Hepatic stellate cell (primary cell): ENCODE results near the gene NCS1.
"Not testable (repeated sequence)": the region's sequence is repeated elsewhere in the genome, so short reads cannot be mapped to it uniquely, and the experiment has no call there.

Source experiments
- DNase-seq: peaks from one replicate; pipeline ENCODE4 v3.0.0; 2011; ENCODE audit warnings: low spot score

The NCS1 gene

DNA sequence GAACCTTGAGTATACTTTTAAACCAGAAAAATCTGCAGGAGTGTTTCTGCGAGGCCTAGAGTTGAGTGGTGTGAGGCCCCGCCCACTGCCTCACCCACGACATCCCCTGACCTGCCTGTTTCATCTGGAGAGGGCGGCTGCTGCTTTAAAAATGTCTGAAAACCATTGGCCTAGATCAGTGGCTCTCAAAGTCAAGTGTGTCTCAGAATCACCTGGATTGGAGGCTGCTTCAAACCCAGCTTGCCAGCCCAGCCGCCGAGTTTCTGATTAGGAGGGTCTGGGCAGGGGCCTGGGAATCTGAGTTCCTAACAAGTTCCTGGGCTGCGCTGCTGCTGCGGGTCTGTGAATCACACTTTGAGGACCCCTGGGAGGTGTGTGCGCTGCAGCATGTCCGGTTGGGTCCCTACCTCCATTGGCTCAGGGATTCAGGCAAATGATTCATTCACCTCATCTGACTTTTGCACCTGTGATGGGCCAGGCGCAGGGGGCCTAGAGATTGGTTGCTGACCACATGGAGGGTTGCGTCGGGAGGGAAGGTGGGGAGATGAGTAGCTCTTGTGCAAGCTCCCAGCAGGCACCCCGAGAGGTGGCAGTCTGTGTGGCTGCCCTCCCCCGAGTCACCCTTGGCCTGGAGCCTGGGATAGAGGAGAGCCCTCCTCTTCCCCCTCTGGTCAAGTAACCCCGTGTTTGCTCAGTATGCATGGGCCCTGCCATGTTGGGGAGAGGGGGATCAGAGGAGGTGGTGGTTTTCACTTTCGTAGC is 65.7 kb downstream of the NCS1 start:
- no peak for DNase-seq

DNA sequence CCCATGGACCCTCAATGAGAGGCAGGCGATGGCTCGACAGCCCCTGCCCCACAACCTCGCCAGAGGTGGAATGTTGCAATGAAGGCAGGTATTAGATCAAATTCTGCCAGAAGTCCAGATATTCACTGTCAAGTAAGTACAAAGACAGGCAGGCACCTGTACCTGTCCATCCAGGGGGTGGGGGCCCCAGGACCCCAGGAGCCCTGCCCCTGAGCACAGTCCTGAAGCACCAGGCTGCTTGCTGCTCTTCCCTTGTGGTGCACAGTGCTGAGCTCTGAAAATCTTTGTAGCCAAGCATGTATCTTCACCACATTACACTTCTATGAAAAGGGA is 67.1 kb downstream of the NCS1 start:
- DNase-seq: no peak

DNA sequence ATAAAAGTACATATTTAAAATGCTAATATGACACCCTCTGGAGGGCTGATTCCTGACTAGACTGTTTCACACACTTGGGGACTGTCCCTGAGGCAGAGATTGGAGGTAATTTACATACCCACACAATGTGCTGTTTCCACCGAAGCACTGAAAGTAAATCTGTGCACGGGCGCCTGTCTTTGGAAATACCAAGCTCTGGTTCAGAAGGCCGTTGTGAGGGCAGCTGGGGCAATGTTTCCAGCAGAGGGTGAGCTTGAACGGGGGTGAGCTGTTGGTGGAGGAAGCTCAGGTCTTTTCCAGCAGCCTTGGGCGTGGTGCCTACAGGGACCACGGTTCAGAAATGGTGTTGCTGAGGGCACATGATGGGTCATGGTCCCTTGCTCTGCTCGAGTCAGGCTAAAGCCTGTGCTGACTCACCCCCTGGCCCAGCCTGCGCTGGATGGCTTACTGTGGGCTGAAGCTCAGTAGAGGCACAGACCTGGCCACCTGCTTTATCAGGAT is 67.6 kb downstream of the NCS1 start:
- DNase-seq: no peak

DNA sequence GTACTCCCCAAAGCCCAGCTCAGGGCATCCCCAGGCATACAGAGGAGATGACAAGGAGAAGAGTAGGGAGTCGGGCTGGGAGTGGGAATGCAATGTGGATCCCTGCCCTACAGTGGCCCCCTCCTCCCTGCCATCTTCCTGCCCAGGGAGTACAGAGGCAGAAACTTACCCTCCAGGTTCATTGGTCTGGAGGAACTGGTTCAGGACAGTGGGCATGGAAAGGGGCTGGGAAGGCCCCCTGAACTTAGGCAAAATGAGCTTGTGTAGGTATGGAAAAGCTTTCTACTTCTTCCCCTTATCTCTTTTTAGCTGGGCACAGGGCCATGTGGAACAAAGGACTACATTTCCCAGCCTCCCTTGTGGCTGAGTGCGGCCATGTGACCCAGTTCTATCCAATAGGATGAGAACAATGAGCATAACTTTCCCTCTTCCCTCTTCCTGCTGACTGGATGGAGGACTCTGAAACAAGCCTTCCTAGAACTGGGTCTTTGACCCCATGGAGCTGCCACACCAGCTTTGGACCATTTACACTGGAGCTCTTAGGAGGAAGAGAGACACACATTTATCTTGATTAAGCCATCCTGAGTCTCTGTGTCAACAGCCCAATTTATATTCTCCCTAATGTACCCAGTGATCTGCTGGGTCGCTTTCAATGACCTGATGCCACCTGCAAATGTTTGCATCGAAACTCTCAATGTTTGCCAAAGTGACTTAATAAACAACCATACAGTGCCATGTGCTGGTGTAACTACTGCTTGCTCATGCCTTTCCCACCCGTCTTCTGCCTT is 68.4 kb downstream of the NCS1 start:
- DNase-seq: peak; percentile 72

DNA sequence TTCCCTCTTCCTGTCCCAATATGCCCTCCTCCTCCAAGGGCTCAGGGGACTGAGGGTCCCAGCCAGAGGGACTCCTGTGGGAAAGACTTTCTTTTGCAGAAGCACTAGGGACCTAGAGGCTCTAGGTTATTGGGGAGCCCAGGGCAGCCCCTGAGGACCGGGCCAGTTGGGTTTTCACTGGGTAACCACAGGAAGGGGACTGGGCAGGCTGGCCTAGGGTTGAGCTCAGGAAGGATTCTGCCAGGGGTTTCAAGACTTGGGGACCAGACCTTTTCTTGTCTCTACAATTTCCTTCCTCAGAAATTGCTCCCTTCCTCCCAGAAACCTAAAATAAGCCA is 69.0 kb downstream of the NCS1 start:
- no peak for DNase-seq

DNA sequence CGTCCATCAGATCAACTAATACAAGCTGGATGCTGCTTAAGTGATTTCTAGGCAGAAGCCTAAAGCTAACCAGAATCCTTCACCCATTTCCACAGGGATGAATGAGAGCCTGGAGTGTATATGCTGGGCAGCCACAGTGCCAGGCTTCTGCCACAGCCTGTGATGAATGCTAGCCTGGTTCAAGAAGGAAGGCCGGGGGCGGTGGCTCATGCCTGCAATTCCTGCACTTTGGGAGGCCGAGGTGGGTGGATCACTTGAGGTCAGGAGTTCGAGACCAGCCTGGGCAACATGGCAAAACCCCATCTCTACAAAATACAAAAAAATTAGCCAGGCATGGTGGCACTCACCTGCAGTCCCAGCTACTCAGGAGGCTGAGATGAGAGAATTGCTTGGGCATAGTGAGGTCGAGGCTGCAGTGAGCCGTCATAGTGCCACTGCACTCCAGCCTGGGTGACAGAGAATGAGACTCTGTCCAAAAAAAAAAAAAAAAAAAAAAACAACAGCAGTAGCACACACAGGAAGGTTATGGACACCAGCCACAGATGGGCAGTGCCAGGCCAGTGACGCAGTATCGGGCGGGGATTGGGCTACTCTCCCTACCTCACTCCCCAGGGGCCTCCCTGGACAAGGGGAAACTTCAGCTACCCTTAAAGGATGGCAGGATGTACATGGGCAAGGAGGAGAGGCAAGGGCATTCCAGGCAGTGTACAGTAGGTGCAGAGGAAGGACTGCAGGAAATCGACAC is 70.2 kb downstream of the NCS1 start:
- DNase-seq: no peak

DNA sequence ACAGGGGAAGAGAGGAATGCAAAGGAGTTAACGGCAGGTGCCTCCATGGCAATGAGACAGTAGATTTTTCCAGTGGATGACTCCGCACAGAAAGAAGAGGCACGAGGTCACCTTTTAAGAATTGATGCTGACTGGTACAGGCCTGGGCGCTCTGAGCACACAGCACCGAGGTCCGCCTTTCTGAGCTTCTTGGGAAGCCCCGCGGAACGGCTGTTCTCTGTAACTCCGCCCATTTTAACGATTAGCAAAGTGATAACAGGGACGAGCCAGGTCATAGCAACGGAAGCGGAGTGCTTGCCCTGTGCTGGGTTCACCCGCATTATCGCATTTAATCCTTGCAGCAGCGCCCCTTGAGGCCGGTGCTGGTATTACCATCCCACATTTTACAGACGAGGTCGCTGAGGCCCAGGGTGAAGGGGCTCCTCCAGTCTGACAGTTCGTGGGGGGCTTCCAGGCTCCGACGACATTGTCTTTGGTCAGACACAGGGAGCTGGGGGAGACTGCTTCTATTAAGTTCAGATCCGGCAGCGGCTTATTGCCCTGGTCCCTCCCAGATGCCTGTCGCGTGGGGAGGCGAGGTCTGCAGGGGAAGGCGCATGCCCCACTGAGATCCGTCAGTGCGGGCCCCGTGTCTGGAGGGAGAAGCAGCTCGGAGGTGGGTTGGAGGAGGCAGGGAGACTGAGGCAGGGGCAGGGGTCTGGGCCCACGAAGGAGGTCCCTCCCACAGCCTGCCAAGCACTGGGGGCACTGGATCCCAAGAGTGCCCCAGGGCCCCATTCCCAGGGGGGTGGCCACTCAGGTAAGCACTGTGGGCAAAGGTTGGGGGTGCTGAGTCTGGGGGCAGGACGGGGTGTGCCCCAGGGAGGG is 71.0 kb downstream of the NCS1 start:
- peak; percentile 66 for DNase-seq

DNA sequence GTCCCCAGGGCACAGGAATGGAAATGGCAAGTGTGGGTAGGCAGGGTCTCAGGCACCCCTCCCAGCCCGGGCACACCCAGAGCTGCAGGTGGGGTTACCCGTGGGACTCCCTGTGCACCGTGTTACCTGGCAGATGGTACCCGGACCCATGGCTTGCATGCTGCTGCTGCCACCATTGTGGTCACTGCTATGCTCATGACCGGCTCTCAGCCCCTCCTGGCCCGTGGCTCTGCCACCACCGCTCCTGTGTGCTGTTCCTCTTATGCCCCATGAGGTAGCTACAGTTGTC is 71.6 kb downstream of the NCS1 start:
- DNase-seq: no peak

DNA sequence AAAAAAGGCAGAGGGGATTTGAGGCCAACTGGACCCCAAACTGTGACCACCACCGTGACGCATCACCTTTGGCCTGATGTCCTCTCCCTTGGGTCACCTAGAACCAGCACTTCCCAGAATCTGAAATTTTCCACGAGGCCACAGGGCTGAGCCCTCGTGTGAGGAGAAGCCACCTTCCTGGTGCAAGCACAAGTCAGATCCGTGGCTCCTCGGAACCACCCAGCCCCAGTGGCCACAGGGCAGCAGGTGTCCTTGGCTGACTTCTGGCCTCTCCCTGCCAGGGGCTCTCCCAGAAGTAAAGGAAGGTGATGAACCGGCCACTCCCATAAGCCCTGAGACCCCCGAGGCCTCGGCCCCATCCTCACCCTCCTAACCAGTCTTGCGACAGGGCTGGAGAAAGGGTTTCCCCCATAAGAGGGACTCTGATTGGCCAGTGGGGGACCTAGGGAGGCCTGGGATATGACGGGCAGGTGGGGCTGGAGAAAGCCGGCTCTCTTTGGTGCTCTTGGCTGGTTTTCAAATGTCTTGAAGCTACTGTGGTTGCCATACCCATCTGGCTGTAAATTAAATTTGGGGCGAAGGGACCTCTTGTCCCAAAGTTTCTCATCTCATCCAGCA is 72.5 kb downstream of the NCS1 start:
- no peak for DNase-seq

DNA sequence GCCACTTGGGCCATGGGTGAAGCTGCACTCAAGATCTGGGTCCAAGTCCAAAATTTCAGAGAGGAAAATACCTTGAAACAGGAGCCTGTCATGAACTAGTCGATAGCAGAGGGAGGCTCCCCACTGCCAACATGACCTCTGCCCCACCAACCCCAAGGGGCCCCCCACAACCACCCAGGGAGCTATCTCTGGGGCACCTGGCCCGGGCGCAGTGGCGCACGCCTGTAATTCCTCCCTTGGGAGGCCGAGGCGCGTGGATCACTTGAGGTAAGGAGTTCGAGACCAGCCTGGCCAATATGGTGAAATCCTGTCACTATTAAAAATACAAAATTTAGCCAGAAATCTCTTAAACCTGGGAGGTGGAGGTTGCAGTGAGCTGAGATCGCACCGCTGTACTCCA is 73.3 kb downstream of the NCS1 start:
- DNase-seq: no peak

DNA sequence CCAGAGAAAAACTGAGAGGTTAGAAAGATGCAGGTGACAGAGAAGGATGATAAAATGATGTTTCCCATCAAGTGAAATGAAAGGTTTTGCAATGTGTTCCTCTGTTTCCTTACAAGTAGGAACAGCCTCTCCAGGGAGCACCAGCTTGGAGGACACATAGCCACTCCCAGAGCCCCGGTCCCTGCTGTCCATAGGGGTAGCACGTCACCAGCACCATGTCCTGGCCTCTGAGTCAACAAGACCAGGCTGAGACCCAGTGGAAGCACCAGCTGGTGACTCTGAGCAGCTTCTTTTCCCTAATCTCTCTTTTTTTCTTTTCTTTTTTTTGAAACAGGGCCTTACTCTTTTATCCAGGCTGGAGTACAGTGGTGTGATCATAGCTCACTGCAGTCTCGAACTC is 73.9 kb downstream of the NCS1 start:
- no peak for DNase-seq

DNA sequence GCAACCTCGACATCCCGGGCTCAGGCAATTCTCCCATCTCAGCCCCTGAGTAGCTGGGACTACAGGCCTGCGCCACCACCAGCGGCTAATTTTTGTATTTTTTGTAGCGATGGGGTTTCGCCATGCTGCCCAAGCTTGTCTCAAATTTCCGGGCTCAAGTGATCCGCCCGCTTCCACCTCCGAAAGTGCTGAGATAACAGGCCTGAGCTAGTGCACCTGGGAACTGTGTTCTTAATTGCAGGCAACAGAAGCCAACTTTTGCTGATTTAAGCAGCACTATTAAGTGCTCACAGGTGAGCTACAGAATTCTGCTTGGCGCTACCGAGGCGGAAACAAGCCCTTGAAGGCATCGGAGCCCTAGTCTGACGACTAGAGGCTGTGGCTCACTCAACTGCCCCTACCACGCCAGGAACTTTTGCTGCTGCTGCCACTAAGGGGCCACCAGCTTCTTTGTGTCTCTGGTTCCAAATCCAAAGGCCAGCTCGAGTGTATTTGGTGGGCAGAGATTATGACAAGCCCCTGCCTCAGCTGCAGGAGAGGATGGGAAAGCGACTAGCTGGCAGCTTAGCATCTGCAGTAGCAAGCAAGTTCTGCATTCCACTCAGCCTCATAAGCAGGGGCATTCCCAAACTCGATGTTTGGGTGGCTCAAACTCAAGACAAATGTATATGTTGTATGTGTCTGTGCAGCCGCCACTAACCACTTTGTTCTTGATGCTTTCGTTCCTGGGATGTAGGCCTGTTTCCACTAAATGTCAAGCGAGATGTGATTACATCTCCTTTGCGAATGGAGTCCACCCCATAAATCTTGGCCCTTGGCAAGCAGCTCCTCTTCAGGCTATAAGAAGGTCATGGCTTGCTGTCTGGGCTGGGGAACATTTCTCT is 82.8 kb downstream of the NCS1 start:
- DNase-seq: no peak

DNA sequence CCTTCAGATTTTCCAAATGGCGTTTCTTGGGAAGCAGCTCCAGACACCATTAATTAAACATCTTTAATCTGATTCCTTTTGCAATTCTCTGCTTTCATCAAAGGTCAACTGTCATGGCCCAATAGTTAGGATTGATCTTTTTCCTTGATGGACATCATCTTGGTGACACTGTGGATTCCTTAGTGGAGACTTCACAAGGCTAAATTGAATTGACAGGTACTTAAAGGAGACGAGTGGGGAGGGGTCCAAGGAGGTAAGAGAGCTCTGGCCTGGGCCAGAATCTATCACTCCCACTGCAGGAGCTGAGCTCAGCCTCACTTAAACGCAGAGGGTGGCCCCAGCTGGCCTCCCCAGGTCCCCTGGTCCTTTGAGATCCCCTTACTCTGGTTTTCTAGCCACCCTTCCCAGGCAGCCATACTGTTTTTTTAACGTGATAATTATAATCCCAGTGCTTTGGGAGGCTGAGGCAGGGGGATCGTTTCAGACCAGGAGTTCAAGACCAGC is 83.5 kb downstream of the NCS1 start:
- DNase-seq: no peak

DNA sequence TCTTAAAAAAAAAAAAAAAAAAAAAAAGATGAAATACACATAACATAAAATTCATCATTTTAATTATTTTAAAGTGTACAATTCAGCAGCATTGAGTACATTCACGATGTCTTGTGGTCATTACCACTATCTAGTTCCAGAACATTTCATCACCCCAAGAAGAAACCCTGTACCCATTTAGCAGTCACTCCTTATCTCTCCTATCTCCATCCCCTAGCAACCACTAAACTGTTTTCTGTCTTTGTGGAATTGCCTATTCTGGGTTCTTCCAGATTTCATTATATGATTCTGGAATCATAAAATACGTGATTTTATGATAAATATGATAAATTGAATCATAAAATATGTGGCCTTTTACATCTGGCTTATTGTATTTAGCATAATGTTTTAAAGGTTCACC is 84.4 kb downstream of the NCS1 start:
- no peak for DNase-seq

DNA sequence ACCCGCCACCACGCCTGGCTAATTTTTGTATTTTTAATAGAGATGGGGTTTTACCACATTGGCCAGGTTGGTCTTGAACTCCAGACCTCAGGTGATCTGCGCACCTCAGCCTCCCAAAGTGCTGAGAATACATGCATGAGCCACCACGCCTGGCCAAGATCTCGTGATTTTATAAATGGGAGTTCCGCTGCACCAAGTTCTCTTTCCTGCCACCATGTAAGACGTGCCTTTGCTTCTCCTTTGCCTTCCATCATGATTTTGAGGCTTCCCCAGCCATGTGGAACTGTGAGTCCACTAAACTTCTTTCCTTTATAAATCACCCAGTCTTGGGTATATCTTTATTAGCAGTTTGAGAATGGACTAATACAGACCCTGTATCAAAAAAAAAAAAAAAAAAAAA is 85.9 kb downstream of the NCS1 start:
- not testable (repeated sequence) for DNase-seq

DNA sequence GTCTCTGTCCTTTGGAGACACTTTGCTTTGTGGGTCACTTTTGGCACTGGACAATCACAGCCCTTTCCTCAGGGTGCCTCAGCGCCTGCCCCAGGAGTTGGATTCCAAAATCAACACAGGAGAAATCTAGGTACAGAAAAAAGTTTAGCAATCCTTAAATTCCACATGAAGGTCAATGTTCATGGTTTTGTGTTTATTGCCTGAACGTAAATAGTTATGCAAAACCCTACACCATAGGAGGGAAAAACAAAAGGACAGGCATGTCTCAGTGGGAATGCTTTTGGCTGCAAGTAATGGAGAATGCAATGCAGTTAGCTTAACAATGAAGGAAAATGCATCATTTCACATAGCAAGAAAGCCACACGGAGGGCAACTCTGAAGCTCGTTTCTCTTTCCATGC is 86.8 kb downstream of the NCS1 start:
- no peak for DNase-seq

DNA sequence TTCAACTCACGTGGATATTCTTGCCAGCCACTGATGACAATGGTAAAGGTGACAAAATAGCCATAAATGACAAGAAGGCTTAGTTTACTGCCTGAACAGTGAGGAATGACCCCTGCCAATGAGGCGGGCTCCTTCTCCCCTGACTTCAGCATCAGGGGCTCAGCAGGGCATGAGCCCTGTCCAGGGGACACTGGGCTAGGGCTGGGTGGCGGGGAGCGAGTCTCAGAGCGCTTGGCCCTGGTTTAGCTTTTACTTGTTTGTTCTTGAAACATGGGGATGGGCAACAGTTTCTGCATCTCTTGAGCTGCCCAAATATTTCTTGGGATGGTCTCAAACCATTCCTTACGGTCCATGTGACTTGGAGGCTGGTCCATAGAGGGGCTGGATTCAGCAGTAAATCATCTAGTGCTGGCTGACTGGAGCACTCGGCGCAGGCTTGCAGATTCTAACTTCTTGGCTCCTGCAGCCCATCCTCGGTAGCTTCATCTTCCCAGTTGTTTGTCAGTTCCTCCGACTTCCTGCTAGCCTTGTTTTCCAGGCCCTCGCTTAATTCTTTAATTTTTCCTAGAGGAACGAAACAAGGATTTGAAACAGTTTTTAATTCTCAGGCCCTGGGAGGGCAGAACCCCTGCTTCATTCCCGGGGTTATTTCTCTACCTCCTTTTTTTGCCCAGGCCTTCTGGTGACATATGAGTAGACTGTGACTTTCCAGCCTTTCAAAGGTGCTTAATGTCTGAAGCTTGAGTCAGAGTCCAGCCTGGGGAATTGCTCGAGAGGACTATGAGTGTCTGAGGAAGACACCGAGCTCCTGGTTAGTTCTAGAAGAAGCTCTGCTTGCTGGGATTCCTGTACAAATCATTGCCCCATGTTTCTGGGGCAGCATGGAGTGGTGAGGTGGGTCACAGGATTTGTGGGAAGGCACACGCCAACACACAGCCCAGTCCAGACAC is 88.9 kb downstream of the NCS1 start:
- DNase-seq: no peak

DNA sequence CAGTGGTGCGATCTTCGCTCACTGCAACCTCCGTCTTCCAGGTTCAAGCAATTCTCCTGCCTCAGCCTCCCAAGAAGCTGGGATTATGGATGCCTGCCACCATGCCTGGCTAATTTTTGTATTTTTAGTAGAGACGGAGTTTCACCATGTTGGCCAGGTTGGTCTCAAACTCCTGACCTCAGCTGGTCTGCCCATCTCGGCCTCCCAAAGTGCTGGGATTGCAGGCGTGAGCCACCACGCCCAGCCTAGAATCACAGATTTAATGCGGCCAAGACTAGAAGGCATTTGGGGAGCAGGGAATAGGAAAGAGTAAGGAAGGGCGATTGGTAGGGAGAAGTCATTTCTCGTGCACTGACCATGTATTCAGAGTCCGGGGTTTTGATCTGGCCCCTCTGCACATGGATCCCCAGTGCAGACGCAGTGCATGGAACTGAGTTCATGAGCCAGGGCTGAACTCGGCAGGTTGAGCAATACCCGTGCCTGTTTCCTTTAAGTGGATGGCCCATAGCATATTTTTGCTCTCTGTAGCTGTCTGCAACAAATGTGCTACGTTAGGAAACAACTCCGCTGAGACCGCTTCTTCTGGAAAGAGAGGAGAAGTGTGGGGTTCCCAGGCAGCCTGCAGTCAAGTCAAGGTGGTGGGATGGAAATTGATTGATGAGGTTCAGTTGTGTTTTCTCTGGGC is 90.0 kb downstream of the NCS1 start:
- DNase-seq: no peak

DNA sequence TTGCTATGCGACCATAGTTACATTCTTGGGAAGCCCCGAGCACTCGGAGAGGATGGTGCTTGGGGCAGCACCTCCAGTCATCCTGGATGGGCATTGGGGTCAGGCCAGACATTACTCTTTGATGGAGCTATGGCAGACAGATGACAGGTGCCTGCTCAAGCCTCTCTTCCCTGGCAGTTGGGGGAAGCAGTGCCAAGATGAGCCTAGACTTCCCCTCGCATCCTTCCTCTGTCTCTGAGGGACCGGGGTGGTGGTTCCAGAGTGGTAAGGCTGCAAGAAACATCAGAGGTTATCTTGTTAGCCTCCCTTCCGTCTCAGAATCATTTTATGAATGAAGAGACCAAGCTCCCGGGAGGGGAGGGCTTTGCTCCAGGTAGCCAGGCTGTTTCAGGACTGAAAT is 90.6 kb downstream of the NCS1 start:
- no peak for DNase-seq
